Calu3 (cell line): ENCODE measurements around the gene CRACR2A. TPM values are rescaled to one million over a fixed set of nuclear protein-coding genes. Genes with fewer than 3 reads are reported as not detected.

Source experiments
- BruUV-seq: library from RNA; stranded (reverse); fragments of 400-500 nt; replicated peaks from 2 replicates; lab custom pipeline; 2021; lab: Mats Ljungman, UMichigan
- CTCF ChIA-PET: fragments of 300-600 bp; sonication (Branson Sonifier 250); formaldehyde crosslinking; loops from one replicate; lab custom pipeline; 2022; ENCODE audit warnings: antibody characterized with exemption; lab: Charles Lee
- DNase-seq: peaks from one replicate; pipeline ENCODE4 v3.0.0; 2022
- H3K27ac Mint-ChIP-seq: one replicate; pipeline ENCODE4 v1.8.0; 2022; ENCODE audit warnings: mixed read lengths; ENCODE audit not compliant: unreplicated experiment
- H3K27me3 Mint-ChIP-seq: one replicate; pipeline ENCODE4 v1.8.0; 2022; ENCODE audit warnings: mixed read lengths; ENCODE audit not compliant: unreplicated experiment
- H3K36me3 Mint-ChIP-seq: one replicate; pipeline ENCODE4 v1.8.0; 2022; ENCODE audit warnings: mild to moderate bottlenecking, moderate library complexity, mixed read lengths; ENCODE audit not compliant: insufficient read depth, unreplicated experiment
- H3K4me1 Mint-ChIP-seq: one replicate; pipeline ENCODE4 v1.8.0; 2022; ENCODE audit warnings: mild to moderate bottlenecking, low read depth, mixed read lengths; ENCODE audit not compliant: unreplicated experiment
- H3K4me3 Mint-ChIP-seq: one replicate; pipeline ENCODE4 v1.8.0; 2022; ENCODE audit warnings: mild to moderate bottlenecking, low read depth, moderate library complexity, mixed read lengths; ENCODE audit not compliant: unreplicated experiment
- H3K9me3 Mint-ChIP-seq: one replicate; pipeline ENCODE4 v1.8.0; 2022; ENCODE audit warnings: low read depth, mixed read lengths; ENCODE audit not compliant: unreplicated experiment
- CTCF ChIP-seq: fragments of 200-600 bp; IDR thresholded peaks from one replicate; pipeline ENCODE4 v1.8.0; 2022; ENCODE audit warnings: antibody characterized with exemption; ENCODE audit not compliant: unreplicated experiment
- intact Hi-C: fragments of 100-400 bp; cut with micrococcal nuclease; formaldehyde crosslinking; loops from one replicate; pipeline ENCODE4 v1.10.0; 2022; ENCODE audit not compliant: unreplicated experiment
- total RNA-seq: library from RNA; stranded (reverse); gene quantifications from 2 replicates; pipeline ENCODE4 v1.2.3, GENCODE V29; 2022

CRACR2A gene
- total RNA-seq, 1 experiment from 2014 or later = 9.5 TPM

GRCh38 chr12:3633396-3633795 lies 119.5 kb downstream of the CRACR2A start:
- no peaks in the 10 kb centered on the region for H3K4me1 Mint-ChIP-seq
- no peaks in the 10 kb centered on the region for H3K9me3 Mint-ChIP-seq
- intact Hi-C loops = no loop called here
- no peaks in the 10 kb centered on the region for H3K36me3 Mint-ChIP-seq
- H3K27ac Mint-ChIP-seq = no peak overlapping the region
- TF ChIP-seq CTCF = no peak
- no TSS peak for BruUV-seq
- DNase-seq = no peak
- H3K4me3 Mint-ChIP-seq = no peak overlapping the region
- CTCF ChIA-PET = no interaction called here
- H3K27me3 Mint-ChIP-seq = no peaks in the 10 kb centered on the region

- intact Hi-C loops = no loop called here
- CTCF ChIA-PET = interaction anchor here (0.6 kb wide), 1 partner anchor 27 kb away, joined by 3 read pairs; no protein-coding TSS in a partner anchor
- BruUV-seq = no TSS peak
- no peak overlapping the region for H3K27ac Mint-ChIP-seq
- no peak for TF ChIP-seq CTCF
- no peaks in the 10 kb centered on the region for H3K9me3 Mint-ChIP-seq
- no peak overlapping the region for H3K4me3 Mint-ChIP-seq
- H3K36me3 Mint-ChIP-seq = no peaks in the 10 kb centered on the region
- no peaks in the 10 kb centered on the region for H3K27me3 Mint-ChIP-seq
- DNase-seq = no peak
- no peaks in the 10 kb centered on the region for H3K4me1 Mint-ChIP-seq
These were observed 120.2 kb downstream of the CRACR2A start for GRCh38 chr12:3632754-3633153.

GRCh38 chr12:3632256-3632655 lies 120.7 kb downstream of the CRACR2A start:
- H3K4me1 Mint-ChIP-seq = no peaks in the 10 kb centered on the region
- no peaks in the 10 kb centered on the region for H3K27me3 Mint-ChIP-seq
- TF ChIP-seq CTCF = no peak

GRCh38 chr12:3631759-3632158 lies 121.2 kb downstream of the CRACR2A start:
- no peak for DNase-seq
- H3K27me3 Mint-ChIP-seq = no peaks in the 10 kb centered on the region
- H3K36me3 Mint-ChIP-seq = no peaks in the 10 kb centered on the region
- H3K9me3 Mint-ChIP-seq = no peaks in the 10 kb centered on the region
- no peaks in the 10 kb centered on the region for H3K4me1 Mint-ChIP-seq
- no TSS peak for BruUV-seq
- TF ChIP-seq CTCF = no peak
- CTCF ChIA-PET = no interaction called here
- intact Hi-C loops = no loop called here
- no peak overlapping the region for H3K27ac Mint-ChIP-seq
- H3K4me3 Mint-ChIP-seq = no peak overlapping the region

More at GRCh38 chr12:3632256-3632655, 120.7 kb downstream of the CRACR2A start:
- BruUV-seq = no TSS peak
- intact Hi-C loops = no loop called here
- CTCF ChIA-PET = interaction anchor here (0.6 kb wide), 1 partner anchor 27 kb away, joined by 3 read pairs; no protein-coding TSS in a partner anchor
- DNase-seq = no peak
- H3K9me3 Mint-ChIP-seq = no peaks in the 10 kb centered on the region
- no peak overlapping the region for H3K27ac Mint-ChIP-seq
- no peaks in the 10 kb centered on the region for H3K36me3 Mint-ChIP-seq
- no peak overlapping the region for H3K4me3 Mint-ChIP-seq
